ENCODE data around the gene DRGX. TPM values are rescaled to one million over a fixed set of nuclear protein-coding genes. Genes with fewer than 3 reads are reported as not detected.

Gene DRGX
- total RNA-seq (2022; extraction: Qiagen RNA extraction), result 0.02 to 0.03 TPM in 2 of 5 replicates, not detected in the others

DNA sequence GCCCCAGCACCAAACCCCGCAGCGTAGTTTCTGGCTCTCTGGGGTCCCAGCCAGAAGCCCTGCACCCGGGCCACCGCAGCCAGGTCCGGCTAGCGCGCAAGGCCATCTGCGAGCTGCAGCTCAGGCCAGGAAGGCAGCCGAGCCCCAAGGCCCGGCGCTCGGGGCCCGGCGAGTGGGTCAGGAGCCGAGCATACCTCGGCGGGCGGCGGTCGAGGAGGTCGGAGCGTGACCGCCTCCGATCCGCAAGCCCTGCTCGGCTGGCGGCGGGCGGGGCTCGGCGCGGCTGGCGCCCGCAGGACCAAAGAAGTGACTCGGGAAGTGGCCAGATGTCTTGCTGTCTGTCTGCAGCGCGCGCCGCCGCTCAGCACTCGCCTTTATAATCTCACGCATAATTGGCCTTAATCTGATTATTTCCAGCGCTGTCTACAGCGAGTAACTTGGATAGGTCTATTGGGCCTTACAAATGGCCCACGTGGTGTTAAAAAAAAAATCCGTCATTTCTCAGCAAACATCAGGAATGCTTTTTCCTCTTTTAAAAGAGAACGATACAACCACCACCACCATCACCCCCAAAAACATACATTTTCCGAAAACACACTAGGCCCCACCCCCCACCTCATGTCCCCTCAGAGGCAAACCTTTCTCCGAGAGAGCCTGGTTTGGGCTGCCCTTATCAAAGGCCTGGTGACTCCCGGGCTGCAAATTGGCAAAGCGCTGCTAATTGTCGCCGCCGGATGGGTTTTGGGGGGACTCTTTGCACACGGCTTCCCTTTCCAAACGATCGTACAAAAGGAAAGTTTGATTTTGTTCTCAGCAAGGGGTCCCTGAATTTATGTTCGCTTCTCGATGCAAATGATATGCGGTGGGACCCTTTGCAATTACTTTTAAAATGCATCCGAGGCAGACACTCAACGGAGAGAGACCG, at the start of gene DRGX:
TSS of gene DRGX (minus strand) at position 349 of the 925 bp plus-strand sequence. CDS start 649 bp downstream, outside the sequence.

Other genes with a start within 250 kb of the DRGX start
- gene TMEM273, start 207.7 kb downstream of the DRGX start, total RNA-seq (2022; extraction: Qiagen RNA extraction), result not detected in 5 replicates
- gene C10orf71, start 96.9 kb downstream of the DRGX start, total RNA-seq (2022; extraction: Qiagen RNA extraction), result not detected in 5 replicates
- gene ERCC6, start 143.0 kb upstream of the DRGX start, total RNA-seq (2022; extraction: Qiagen RNA extraction), result 4.5 to 7.1 TPM (median 6.4 TPM) in 5 replicates
- gene SLC18A3, start 214.2 kb upstream of the DRGX start, total RNA-seq (2022; extraction: Qiagen RNA extraction), result not detected in 5 replicates
- not detected in 5 replicates for gene CHAT, start 217.9 kb upstream of the DRGX start, total RNA-seq (2022; extraction: Qiagen RNA extraction)